ENCODE data around the gene MUC4.
"Not testable (repeated sequence)": the region's sequence is repeated elsewhere in the genome, so short reads cannot be mapped to it uniquely, and the experiment has no call there.

MUC4 gene

DNA sequence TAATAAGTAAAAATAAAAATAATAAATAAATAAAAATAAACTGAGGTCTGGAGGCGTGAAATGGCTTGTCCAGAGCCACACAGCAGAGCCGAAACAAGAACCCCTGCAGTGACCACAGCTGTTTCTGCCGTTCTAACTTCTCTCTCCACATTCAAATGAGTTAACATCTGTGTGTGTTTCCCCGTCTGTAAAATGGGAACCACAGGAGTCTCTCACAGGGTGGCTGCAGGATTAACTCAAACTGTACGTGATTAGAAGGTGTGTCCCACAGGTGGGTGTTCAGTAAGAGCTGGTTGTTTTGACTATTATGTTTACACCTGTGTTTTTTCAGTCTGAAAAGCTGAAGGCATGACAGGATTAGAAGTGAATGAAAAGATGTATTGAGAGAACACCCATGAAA lies 27.0 kb upstream of the MUC4 start:
- no peak for DNase-seq (ENCODE audit: low read depth)

DNA sequence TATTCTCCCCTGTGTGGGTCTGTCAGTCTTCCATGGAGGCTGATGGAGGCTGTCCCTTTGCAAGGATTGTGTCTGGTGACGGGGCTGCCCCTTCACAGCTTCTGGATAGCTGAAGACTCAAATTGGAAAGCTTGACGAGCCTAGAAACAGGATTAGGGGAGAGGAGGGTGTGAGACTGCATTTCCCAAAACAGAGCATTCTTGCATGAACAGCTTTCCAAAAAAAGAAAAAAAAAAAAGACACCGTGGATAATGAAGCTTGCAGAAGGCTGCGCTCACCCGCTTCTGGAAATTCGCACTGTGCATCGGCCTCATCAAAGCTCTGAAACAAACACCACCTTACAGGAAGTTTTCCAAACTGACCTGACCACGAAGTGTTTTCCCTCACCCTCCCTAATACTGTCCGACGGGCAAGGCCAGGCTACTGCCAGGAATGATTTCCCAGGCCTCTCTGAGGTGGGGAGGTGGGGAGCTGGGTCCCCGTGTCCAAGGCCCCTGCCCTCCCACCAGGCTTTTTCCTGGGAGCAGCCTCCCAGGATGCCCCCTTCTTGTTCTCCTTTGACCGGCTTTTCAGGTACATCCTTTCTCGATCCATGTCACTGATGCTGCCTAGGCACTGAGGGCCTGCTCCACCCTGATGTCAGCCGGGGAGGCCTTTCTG lies 24.9 kb upstream of the MUC4 start:
- no peak for DNase-seq (ENCODE audit: low read depth)

DNA sequence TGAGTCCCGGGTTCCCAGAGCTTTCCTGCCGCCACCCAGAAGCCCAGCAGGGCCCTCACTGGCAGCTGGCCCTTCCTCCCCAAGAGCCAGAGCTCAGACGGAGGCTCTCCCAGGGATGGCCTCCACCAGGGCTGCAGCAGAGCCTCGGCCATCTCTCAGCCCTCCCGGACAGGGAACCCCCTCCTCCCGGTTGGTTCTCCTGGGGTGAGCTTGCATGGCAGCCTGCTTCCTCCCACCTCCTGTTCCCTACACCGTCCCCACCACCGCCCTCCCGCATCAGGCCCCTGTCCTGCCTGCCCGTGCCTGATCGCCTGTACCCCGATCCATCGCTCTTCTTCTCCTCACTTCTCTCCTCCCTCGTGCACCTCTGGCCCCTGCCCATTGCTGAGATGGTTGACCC lies 24.1 kb upstream of the MUC4 start:
- DNase-seq (ENCODE audit: low read depth) = no peak

DNA sequence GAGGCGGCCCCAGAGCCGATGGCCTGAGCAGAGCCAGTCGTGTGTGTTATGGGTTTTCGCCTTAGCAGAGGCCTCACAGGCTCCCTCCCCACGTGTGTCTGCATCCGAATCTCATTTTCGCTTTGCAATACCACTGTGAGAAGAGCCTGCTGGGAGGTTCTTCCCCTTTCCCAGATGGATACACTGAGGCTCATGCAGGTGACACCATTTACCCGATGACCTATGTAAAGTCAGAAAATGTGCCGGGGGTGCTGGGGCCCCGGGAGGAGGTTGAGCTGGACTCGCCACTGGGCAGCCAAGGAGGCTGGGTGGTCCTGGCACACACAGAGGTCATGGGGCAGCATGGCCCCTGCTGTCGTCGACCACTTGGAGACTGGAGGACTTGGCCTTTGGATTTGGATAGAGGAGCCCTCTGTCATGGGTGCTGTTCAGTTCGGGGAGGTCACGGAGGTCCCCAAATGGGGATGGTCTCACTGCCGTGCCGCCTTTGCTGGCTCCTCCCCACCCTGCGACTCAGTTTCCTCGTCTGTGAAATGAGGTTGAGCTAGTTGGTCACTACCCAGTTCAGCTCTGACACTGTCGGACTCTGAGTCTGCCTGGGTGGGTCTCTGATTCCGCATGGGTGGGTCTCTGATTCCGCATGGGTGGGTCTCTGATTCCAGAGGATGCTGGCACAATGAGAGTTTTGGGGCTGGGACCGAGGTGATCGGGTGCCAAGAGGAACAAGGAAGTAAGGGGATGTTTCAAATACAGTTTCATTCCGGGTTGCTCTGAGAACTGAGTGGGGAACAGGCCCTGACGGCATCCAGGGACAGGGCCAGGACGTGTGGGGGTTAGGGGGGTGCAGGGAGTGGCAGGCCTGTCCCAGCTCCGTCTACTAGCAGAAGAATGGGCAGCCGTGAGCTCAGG lies 23.2 kb upstream of the MUC4 start:
- no peak for DNase-seq (ENCODE audit: low read depth)

DNA sequence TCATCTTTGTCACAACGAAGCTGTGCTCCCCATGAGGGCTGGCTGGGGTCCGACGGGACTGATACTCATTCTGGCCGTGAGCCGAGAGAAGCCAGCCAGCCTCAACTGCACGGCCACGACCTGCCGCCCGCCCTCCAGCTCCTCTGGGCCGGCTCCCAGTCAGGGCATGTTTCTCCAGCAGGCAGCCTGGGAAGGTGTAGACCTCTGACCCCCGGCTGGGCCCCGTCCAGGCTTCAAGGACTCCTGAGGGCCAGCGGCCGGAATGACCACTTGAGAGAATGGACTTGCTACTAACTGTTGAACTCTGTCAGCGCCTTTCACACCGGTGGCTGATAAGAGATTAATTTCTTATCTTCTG lies 18.1 kb upstream of the MUC4 start:
- no peak for DNase-seq (ENCODE audit: low read depth)

DNA sequence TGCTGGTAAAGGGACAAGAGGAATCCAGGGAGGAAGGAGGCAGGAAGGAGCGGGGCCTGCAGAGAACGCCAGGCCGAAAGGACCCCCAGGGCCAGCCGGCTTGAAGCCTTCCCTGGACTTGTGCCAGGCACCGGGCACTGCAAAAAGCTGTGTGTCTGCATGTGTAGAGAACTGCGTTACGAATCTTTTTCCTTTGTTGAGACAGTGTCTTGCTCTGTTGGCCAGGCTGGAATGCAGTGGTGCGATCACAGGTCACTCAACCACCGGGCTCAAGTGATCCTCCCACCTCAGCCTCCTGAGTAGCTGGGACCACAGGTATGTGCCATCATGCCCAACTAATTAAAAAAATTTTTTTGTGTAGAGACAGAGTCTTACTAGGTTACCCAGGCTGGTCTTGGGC lies 17.0 kb upstream of the MUC4 start:
- DNase-seq (ENCODE audit: low read depth) = no peak

DNA sequence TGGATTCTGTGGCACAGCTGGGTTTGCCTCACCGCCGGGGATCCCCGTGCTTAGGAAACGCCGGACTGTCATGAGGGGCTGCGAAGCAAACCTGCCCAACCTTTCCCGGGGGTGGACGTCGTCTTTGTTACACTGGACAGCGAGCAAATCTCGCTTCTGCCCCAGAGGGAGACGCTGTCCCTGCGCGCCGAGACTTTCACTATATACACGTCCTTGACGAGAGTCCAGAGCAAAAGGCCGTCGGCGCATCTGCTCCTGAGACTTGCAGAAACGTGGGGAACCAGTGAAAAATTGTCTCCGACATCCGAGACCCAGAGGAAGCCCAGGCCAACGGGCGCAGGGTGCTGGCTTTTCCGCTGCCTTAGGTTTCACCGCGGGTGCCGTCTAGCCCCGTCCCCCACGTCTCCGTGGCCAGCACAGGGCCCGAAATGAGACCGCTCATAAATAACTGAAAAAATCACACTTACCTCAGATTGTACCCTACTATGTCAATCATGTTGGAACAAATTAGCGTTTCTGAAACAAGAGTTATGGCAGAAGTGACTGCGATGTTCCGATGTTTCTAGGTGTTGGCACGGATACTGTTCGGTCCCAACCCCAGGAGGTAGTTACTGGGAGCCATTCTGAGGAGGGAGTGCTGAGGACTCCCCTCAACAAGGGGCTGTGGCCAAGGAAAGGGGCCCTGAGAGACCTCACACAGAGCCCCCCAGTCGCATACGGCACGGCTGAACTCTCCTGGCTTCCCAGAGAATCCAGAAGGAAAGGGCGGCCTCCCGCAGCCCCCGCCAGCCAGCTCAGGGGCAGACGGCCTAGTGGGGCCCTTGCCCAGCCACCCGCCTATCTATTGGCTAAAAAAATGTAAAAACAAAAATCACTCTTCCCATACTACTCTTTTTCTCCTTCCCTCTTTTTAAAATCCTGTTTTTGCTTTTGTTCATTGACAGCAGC lies 14.4 kb upstream of the MUC4 start:
- no peak for DNase-seq (ENCODE audit: low read depth)

DNA sequence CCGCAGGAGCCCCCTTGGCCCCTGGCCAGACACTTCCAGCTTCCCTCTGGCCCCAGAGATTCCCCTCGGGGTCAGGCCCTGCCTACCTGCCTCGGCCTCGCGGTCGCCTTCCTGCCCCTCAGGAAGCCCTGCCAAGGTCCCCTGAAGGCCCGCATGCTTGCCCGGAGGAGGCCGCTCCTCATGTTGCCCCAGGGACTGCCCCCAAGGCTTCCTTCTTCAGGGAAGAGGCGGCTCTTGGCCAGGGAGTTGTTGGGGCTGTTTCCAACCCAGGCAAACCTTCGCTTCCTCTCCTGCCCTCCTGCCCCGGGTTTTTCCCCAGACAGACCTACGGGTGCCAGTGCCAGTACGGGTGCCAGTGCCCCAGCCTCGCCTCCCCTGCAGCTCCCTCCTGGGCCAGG lies 13.5 kb upstream of the MUC4 start:
- DNase-seq (ENCODE audit: low read depth) = no peak

DNA sequence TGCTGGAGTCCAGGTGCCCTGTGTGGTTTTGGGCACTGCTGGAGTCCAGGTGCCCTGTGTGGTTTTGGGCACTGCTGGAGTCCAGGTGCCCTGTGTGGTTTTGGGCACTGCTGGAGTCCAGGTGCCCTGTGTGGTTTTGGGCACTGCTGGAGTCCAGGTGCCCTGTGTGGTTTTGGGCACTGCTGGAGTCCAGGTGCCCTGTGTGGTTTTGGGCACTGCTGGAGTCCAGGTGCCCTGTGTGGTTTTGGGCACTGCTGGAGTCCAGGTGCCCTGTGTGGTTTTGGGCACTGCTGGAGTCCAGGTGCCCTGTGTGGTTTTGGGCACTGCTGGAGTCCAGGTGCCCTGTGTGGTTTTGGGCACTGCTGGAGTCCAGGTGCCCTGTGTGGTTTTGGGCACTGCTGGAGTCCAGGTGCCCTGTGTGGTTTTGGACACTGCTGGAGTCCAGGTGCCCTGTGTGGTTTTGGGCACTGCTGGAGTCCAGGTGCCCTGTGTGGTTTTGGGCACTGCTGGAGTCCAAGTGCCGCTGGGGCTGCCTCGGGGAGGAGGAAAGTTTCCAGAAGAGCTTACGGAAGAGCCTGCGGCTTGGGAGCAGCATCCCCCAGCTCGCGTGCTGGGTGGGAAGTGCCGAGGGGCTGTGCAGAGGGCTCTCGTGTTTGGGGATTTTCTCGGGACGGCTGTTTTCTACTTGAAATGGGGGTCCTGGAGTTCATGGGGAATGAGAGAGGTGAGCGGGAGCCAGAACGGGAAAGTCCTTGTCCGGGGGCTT lies 12.9 kb upstream of the MUC4 start:
- not testable (repeated sequence) for DNase-seq (ENCODE audit: low read depth)

DNA sequence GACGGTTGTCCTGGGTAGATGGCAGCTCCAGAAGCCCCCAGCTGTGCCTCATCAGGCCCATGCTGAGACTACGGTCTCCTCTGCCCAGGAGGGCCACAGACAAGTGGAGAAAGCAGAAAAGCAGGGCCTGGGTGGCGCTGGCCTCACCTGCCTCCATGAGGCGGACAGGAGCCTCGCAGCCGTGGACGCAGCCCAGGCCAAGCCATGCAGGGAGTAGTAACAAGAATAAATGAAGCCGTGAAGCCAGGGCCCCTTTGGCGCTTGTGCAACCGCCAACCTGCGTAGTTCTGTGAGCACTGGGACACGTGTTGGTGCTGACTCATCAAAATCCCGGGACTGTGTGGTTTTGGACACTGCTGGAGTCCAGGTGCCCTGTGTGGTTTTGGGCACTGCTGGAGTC lies 12.3 kb upstream of the MUC4 start:
- DNase-seq (ENCODE audit: low read depth) = no peak

DNA sequence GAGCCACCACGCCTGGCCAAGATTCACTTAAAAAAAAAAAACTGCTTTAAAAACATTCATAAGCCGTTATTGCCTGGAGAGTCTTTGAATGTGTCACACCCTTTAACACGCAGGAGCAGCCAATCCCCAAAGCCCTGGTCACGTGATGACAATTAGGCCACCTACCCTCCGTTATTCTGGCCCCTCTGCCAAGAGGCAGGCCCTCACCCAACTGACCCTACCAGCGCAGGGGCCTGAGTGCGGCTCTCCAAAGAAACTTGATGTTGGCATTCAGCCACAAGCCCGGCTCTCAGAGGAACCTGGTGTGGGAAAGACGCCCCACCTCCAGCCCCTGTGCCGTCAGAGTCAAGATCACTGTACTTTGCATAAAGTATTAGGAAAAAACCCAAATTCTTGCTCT lies 11.6 kb upstream of the MUC4 start:
- no peak for DNase-seq (ENCODE audit: low read depth)

DNA sequence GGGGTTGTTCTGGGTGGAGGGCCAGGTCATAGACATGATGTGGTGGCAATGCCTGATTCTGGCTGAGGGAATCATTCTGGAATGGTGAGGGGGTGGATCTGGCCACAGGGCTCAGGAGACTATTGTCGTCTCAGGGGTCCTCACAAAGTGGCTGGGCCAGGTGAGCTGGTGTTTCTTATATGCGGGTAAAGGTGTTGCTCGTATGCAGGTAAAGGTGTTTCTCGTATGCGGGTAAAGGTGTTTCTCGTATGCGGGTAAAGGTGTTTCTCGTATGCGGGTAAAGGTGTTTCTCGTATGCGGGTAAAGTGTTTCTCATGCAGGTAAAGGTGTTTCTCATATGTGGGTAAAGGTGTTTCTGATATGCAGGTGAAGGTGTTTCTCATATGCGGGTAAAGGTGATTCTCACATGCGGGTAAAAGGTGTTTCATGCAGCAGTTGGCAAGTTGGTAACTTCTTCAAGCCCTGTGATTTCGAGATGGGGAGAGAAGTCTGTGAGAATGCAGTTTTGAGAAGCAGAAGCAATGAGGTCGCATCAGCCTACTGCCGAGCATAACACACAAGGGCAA lies 10.5 kb upstream of the MUC4 start:
- no peak for DNase-seq (ENCODE audit: low read depth)

DNA sequence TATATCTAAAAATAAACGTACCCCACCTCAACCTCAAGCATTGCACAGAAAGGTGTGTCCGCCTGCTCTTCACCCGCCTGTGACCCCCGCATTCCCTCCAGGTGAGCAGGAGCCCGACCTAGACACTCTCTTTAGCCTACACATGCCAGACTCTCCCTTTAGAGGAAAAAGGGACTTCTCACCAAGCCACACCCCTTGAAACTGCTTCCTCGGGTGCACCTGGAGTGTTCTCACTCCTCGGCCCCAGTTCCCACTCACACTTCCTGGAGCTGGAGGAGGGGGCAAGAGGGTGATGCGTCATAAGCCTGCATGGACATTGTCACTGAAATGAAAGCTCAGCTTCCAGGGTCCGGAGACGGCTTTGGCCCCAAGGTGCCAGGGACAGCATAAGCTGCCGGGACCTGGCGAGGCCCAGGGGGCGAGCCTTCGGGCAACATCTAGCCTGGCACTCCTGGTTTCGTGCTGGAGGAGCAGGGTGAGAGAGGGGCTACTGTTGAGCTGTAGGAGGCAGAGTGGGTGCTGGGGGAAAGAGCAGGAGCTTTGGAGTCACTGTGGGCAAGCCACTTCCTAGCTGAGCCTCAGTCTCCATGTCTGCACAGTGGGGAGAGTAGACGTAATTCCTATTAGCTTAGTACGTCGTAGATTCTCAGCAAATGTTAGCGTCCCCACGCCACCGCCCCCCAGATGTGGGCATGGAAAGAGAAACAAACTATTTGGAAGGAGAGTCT lies 9.8 kb upstream of the MUC4 start:
- DNase-seq (ENCODE audit: low read depth) = no peak

DNA sequence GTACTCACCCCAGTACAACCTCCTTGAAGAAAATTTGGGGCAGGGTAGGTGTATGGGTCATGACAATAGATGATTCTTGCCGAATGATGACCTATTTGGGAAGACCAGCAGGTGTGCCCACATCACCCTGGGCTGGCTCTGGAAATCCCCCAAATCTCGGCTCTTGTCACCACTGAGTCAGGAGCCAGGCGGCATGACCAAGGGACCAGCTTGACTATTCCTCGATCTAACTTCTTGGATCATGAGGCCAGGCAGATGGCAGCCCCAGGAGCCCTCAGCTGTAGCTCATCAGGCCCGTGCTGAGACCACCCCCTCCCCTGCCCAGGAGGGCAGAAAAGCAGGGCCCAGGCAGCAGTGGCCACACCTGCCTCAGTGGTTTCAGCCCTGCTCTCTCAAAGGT lies 9.2 kb upstream of the MUC4 start:
- DNase-seq (ENCODE audit: low read depth) = no peak

DNA sequence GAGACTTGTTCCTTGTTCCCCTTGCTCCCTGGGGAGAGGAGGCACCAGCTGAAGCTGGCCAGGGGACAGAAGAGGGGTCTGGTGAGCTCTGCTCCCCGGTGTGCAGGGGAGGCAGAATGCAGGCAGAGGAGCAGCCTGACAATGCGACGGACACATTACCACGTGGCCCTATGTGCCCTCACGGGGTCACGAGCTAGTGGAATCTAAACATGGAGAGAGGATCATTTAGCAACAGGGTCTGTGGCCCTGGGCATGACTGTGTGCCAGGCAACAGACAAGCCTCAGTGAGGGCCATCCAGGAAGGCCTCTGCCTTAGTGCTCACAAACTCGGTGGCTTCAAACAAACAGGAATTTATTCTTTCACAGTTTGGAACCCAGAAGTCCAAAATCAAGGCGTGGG lies 8.5 kb upstream of the MUC4 start:
- DNase-seq (ENCODE audit: low read depth) = no peak

DNA sequence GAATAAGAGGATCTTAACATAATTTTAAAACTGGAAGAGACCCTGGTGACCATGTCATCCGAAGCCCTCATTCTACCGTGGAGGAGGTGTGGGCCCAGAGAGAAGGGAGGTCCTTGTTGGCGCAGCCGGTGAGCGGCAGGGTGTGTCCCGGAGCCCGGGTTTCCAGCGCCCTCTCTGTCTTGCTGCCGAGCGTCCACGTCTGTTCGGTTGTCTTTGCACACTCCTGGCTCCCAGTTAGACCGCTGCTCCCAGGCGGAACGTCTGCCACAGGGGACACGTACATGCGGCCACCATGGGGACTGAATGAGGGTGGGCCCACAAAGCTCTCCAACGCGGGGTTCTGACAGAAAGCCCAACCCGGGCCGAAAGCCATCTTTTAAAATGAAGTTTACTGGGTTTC lies 6.6 kb upstream of the MUC4 start:
- no peak for DNase-seq (ENCODE audit: low read depth)

DNA sequence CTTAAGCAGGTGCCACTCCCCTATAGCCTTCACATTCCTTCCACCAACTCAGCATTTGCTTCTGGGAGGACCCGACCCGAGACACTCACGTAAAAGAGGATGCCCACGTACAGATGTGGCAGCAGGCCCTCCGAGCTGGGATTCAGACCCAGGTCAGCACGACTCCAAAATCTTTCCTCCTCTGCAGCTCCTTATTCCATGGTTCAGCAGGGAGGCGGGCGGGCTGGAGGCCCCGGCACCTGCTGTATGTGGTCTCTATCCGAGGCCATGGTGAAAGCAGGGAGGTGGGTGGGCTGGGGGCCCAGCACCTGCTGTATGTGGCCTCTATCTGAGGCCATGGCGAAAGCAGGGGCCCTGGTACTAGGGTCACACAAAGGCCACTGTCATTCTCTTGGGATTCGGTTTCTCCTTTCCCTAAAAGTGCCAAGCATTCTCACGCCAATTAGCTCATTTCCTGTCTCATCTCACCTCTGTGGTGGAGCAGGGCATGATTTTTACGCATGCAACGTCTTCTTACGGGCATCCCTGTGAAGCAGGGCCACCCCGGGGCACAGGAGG lies 5.9 kb upstream of the MUC4 start:
- no peak for DNase-seq (ENCODE audit: low read depth)

DNA sequence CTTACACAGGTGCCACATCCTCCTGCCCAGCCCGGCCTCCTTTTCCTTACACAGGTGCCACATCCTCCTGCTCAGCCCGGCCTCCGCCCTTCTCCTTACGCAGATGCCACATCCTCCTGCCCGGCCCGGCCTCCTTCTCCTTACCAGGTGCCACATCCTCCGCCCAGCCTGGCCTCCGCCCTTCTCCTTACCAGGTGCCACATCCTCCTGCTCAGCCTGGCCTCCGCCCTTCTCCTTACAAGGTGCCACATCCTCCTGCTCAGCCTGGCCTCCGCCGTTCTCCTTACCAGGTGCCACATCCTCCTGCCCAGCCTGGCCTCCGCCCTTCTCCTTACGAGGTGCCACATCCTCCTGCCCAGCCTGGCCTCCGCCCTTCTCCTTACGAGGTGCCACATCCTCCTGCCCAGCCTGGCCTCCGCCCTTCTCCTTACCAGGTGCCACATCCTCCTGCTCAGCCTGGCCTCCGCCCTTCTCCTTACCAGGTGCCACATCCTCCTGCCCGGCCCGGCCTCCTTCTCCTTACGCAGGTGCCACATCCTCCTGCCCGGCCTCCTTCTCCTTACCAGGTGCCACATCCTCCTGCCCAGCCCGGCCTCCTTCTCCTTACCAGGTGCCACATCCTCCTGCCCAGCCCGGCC lies 4.7 kb upstream of the MUC4 start:
- DNase-seq (ENCODE audit: low read depth) = not testable (repeated sequence)

DNA sequence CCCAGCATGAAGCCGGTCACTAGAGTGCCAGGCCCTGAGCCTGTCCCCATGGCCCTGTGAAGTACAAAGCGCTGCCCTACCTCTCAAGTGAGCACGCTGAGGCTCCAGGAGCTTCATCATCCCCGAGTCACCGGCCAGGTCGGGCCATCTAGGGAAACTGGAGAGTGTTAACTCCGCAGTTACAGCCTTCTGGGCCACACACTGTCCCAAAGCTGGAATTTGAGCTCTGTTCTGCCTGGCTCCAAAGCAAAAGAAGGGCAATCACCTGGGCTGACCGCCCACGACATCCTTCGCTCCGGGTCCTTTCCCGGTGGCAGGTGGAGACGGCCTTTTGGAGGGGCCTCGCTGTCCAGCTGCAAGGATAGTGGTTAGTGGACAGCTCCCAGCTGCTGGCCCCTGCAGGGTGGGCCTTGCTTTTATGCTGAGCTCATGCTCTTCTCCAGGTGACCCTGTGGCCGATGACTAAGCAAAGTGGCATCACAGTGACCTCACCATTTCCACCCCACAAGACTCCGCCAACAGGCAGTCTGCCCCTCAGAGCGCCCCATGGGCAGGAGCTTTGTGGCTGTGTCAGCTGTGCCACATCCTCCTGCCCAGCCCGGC lies 3.5 kb upstream of the MUC4 start:
- peak; percentile 47 for DNase-seq (ENCODE audit: low read depth)

All from ELR (cell line).